ENCODE results near the gene MANSC4.

- TF ChIP-seq POLR2A (IDR thresholded peaks at IDR 0.05; ENCODE audit: insufficient read depth in 1 of 2, low read depth in 2 of 2, low read length in 2 of 2): no peak
- no peak for TF ChIP-seq ZHX1 (CRISPR knock-in tag; IDR thresholded peaks at IDR 0.05; ENCODE audit: low read depth)
- TF ChIP-seq CTCF (CRISPR knock-in tag; IDR thresholded peaks at IDR 0.05): no peak
- TF ChIP-seq REST (IDR thresholded peaks at IDR 0.05; ENCODE audit: borderline replicate concordance in 1 of 2, low read depth in 1 of 2, low read length in 2 of 2): no peak
- TF ChIP-seq ZNF282 (IDR thresholded peaks at IDR 0.05; ENCODE audit: partially characterized antibody): no peak
- TF ChIP-seq ZBTB40 (IDR thresholded peaks at IDR 0.05): no peak
- no peak for TF ChIP-seq ZBTB40 (CRISPR knock-in tag; IDR thresholded peaks at IDR 0.05)
- TF ChIP-seq NR3C1 (CRISPR knock-in tag; IDR thresholded peaks at IDR 0.05): no peak
- TF ChIP-seq JUND (CRISPR knock-in tag; IDR thresholded peaks at IDR 0.05): no peak
- no peak for TF ChIP-seq ZNF598 (CRISPR knock-in tag; IDR thresholded peaks at IDR 0.05; ENCODE audit: borderline replicate concordance)
- TF ChIP-seq BCL3 (CRISPR knock-in tag; IDR thresholded peaks at IDR 0.05): no peak
- no peak for TF ChIP-seq MBNL3 (CRISPR knock-in tag; conservative IDR thresholded peaks at IDR 0.05)
- no peak for TF ChIP-seq ZNF274 (CRISPR knock-in tag; IDR thresholded peaks at IDR 0.05)
- TF ChIP-seq MXI1 (IDR thresholded peaks at IDR 0.05; ENCODE audit: borderline replicate concordance, low read depth, low read length): no peak
- no peak for TF ChIP-seq ZNF737 (CRISPR knock-in tag; IDR thresholded peaks at IDR 0.05; ENCODE audit: borderline replicate concordance)
Measured at GRCh38 chr12:27805238-27805637, 25.2 kb upstream of the MANSC4 start.
